Trophoblast cell (in vitro differentiated cells and primary cell): ENCODE measurements around the gene TMEM266.

Experiments used
- DNase-seq, 2 donors: peaks; one replicate each; pipeline ENCODE4 v3.0.0-alpha.2; 2016
- H2AFZ ChIP-seq: 2 replicates; pipeline ENCODE4 v1.6.1; 2013; ENCODE audit warnings: low read length, moderate library complexity, mild to moderate bottlenecking; ENCODE audit not compliant: insufficient read depth, poor library complexity
- H2AK5ac ChIP-seq: 2 replicates; pipeline ENCODE4 v1.6.1; 2013; ENCODE audit warnings: mild to moderate bottlenecking, low read length
- H2BK120ac ChIP-seq: 2 replicates; pipeline ENCODE4 v1.6.1; 2013; ENCODE audit warnings: low read length, mild to moderate bottlenecking, moderate library complexity; ENCODE audit not compliant: insufficient read depth, poor library complexity
- H2BK12ac ChIP-seq: 2 replicates; pipeline ENCODE4 v1.6.1; 2013; ENCODE audit warnings: mild to moderate bottlenecking, low read length, moderate library complexity
- H2BK5ac ChIP-seq: 2 replicates; pipeline ENCODE4 v1.6.1; 2013; ENCODE audit warnings: low read length, low read depth, moderate library complexity, mild to moderate bottlenecking; ENCODE audit not compliant: poor library complexity
- H3K14ac ChIP-seq: 2 replicates; pipeline ENCODE4 v1.6.1; 2013; ENCODE audit warnings: mild to moderate bottlenecking, low read length
- H3K18ac ChIP-seq: 2 replicates; pipeline ENCODE4 v1.6.1; 2013; ENCODE audit warnings: mild to moderate bottlenecking, low read length
- H3K23ac ChIP-seq: 2 replicates; pipeline ENCODE4 v1.6.1; 2013; ENCODE audit warnings: low read length
- H3K27ac ChIP-seq: 2 replicates; pipeline ENCODE4 v1.5.1; 2013; ENCODE audit warnings: low read depth, mild to moderate bottlenecking, inconsistent platforms, low read length, moderate library complexity
- H3K27me3 ChIP-seq: 2 replicates; pipeline ENCODE4 v1.6.1; 2013; ENCODE audit warnings: inconsistent platforms, mild to moderate bottlenecking, low read length, moderate library complexity; ENCODE audit not compliant: insufficient read depth
- H3K36me3 ChIP-seq, 2 experiments: 1 replicate in 1 of 2; 2 replicates in 1 of 2; pipeline ENCODE4 v1.6.1; 2013; ENCODE audit warnings: low read length in 2 of 2, mild to moderate bottlenecking in 2 of 2, moderate library complexity in 1 of 2; ENCODE audit not compliant: insufficient read depth in 2 of 2, control insufficient read depth in 1 of 2
- H3K4ac ChIP-seq: 2 replicates; pipeline ENCODE4 v1.6.1; 2013; ENCODE audit warnings: low read depth, mild to moderate bottlenecking, low read length, moderate library complexity
- H3K4me1 ChIP-seq, 2 experiments: 1 replicate in 1 of 2; 2 replicates in 1 of 2; pipeline ENCODE4 v1.6.1; 2013; ENCODE audit warnings: low read length in 2 of 2, mild to moderate bottlenecking in 2 of 2, moderate library complexity in 1 of 2; ENCODE audit not compliant: insufficient read depth in 2 of 2, control insufficient read depth in 1 of 2
- H3K4me2 ChIP-seq: 2 replicates; pipeline ENCODE4 v1.6.1; 2013; ENCODE audit warnings: inconsistent platforms, mild to moderate bottlenecking, low read length, moderate library complexity
- H3K4me3 ChIP-seq: 2 replicates; pipeline ENCODE4 v1.5.1; 2013; ENCODE audit warnings: mild to moderate bottlenecking, low read depth, low read length, inconsistent platforms
- H3K79me1 ChIP-seq: one replicate; pipeline ENCODE4 v1.6.1; 2013; ENCODE audit warnings: low read length
- H3K79me2 ChIP-seq: 2 replicates; pipeline ENCODE4 v1.6.1; 2013; ENCODE audit warnings: low read length, mild to moderate bottlenecking; ENCODE audit not compliant: control insufficient read depth, insufficient read depth, poor library complexity
- H3K9ac ChIP-seq: 2 replicates; pipeline ENCODE4 v1.6.1; 2013; ENCODE audit warnings: mild to moderate bottlenecking, low read length
- H3K9me3 ChIP-seq: 2 replicates; pipeline ENCODE4 v1.6.1; 2013; ENCODE audit warnings: low read depth, mild to moderate bottlenecking, control low read depth, inconsistent platforms, low read length; ENCODE audit not compliant: insufficient read depth
- H4K12ac ChIP-seq: 2 replicates; pipeline ENCODE4 v1.6.1; 2013; ENCODE audit warnings: low read depth, mild to moderate bottlenecking, low read length, moderate library complexity
- H4K8ac ChIP-seq: 2 replicates; pipeline ENCODE4 v1.6.1; 2013; ENCODE audit warnings: low read depth, mild to moderate bottlenecking, low read length, moderate library complexity
- H4K91ac ChIP-seq: one replicate; pipeline ENCODE4 v1.6.1; 2013; ENCODE audit warnings: low read depth, mild to moderate bottlenecking, low read length, moderate library complexity
- WGBS: extraction: QIAGEN DNeasy Blood & Tissue Kit; methylation state at CpG from one replicate; pipeline ENCODE4 v1.1.7; 2013; ENCODE audit warnings: missing lambda C conversion rate; ENCODE audit not compliant: insufficient read length, insufficient coverage; ENCODE audit errors: extremely low coverage; 5-methylcytosine and 5-hydroxymethylcytosine counted together

The TMEM266 gene

GRCh38 chr15:76099388-76099787 lies 39.6 kb downstream of the TMEM266 start:
- no peak for DNase-seq
- Histone ChIP-seq H3K4ac (no peak overlapping the region), H3K14ac (no peak overlapping the region), H3K27ac (no peak overlapping the region), H2AK5ac (no peak overlapping the region), H4K12ac (no peak overlapping the region), H3K4me1 (no peaks in the 10 kb centered on the region), H3K79me1 (no peaks in the 10 kb centered on the region), H3K79me2 (no peaks in the 10 kb centered on the region), H3K4me2 (no peak overlapping the region), H3K36me3 (no peaks in the 10 kb centered on the region), H2AFZ (no peak overlapping the region), H2BK120ac (no peak overlapping the region), H3K18ac (no peak overlapping the region), H4K8ac (no peak overlapping the region), H3K27me3 (no peaks in the 10 kb centered on the region), H4K91ac (no peak overlapping the region), H3K4me3 (no peak overlapping the region), H2BK5ac (no peak overlapping the region), H3K23ac (no peak overlapping the region), H3K9me3 (peaks cover 1% of the 10 kb centered on the region), H2BK12ac (no peak overlapping the region), H3K9ac (no peak overlapping the region)
- no CpG with 5 or more reads among the region's 8 CpGs for WGBS

- Histone ChIP-seq H3K23ac (no peak overlapping the region), H3K79me1 (no peaks in the 10 kb centered on the region), H3K36me3 (no peaks in the 10 kb centered on the region), H4K8ac (no peak overlapping the region), H4K91ac (no peak overlapping the region), H3K18ac (no peak overlapping the region), H4K12ac (no peak overlapping the region), H3K4me1 (no peaks in the 10 kb centered on the region), H3K9me3 (peaks cover 1% of the 10 kb centered on the region), H3K4me3 (no peak overlapping the region), H2AK5ac (no peak overlapping the region), H2BK5ac (no peak overlapping the region), H3K9ac (no peak overlapping the region), H2AFZ (no peak overlapping the region), H2BK120ac (no peak overlapping the region), H3K4ac (no peak overlapping the region), H3K79me2 (no peaks in the 10 kb centered on the region), H3K27me3 (no peaks in the 10 kb centered on the region), H3K14ac (no peak overlapping the region), H3K27ac (no peak overlapping the region), H3K4me2 (no peak overlapping the region), H2BK12ac (no peak overlapping the region)
- DNase-seq = no peak
- WGBS = no CpG with 5 or more reads among the region's 2 CpGs
Observed at GRCh38 chr15:76100361-76100760, 40.6 kb downstream of the TMEM266 start.

- no peak overlapping the region for H4K12ac ChIP-seq
- no peak overlapping the region for H2BK12ac ChIP-seq
- DNase-seq = no peak
- no peaks in the 10 kb centered on the region for H3K4me1 ChIP-seq
- no peak overlapping the region for H3K4me3 ChIP-seq
- no peak overlapping the region for H3K23ac ChIP-seq
- no peak overlapping the region for H2BK120ac ChIP-seq
- no peak overlapping the region for H3K4ac ChIP-seq
- no peaks in the 10 kb centered on the region for H3K79me1 ChIP-seq
- no peak overlapping the region for H4K8ac ChIP-seq
- H2AK5ac ChIP-seq = no peak overlapping the region
- H3K18ac ChIP-seq = no peak overlapping the region
- no peak overlapping the region for H4K91ac ChIP-seq
- H3K27ac ChIP-seq = no peak overlapping the region
- H3K79me2 ChIP-seq = no peaks in the 10 kb centered on the region
- H3K14ac ChIP-seq = no peak overlapping the region
- H2AFZ ChIP-seq = no peak overlapping the region
- no peak overlapping the region for H3K9ac ChIP-seq
- H3K27me3 ChIP-seq = no peaks in the 10 kb centered on the region
- H3K9me3 ChIP-seq = peaks cover 1% of the 10 kb centered on the region
- WGBS = no CpG with 5 or more reads among the region's 5 CpGs
- H2BK5ac ChIP-seq = no peak overlapping the region
- H3K36me3 ChIP-seq = no peaks in the 10 kb centered on the region
- no peak overlapping the region for H3K4me2 ChIP-seq
Observed at GRCh38 chr15:76101655-76102054, 41.9 kb downstream of the TMEM266 start.

DNA sequence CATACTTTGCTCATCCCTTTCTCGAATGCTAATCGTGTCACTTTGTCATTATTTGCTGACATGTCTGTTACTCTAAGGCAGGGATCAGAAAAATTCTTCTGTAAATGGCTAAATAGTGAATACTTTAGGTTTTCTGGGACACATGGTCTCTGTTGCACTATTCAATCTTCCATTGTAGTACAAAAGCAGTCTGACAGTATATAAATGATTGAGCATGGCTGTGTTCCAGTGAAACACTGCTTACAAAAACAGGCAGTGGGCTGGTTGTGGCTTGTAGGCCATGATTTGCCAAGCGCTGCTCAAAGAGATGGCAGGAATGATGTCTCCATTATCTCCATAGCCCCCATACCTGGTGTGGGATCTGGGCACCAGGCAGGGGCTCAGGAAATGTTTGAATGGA lies 45.6 kb downstream of the TMEM266 start:
- H3K79me1 ChIP-seq = no peaks in the 10 kb centered on the region
- no peak overlapping the region for H3K4ac ChIP-seq
- no peak overlapping the region for H2BK12ac ChIP-seq
- no peaks in the 10 kb centered on the region for H3K36me3 ChIP-seq
- H3K27ac ChIP-seq = no peak overlapping the region
- H4K12ac ChIP-seq = no peak overlapping the region
- no peak overlapping the region for H4K8ac ChIP-seq
- WGBS = no CpG with 5 or more reads among the region's 3 CpGs
- no peaks in the 10 kb centered on the region for H3K79me2 ChIP-seq
- no peaks in the 10 kb centered on the region for H3K27me3 ChIP-seq
- no peak overlapping the region for H2BK120ac ChIP-seq
- H3K4me1 ChIP-seq = no peaks in the 10 kb centered on the region
- H3K9me3 ChIP-seq = no peaks in the 10 kb centered on the region
- no peak overlapping the region for H3K14ac ChIP-seq
- H3K18ac ChIP-seq = no peak overlapping the region
- no peak overlapping the region for H3K9ac ChIP-seq
- DNase-seq = no peak
- no peak overlapping the region for H3K4me3 ChIP-seq
- no peak overlapping the region for H2AK5ac ChIP-seq
- H2BK5ac ChIP-seq = no peak overlapping the region
- H2AFZ ChIP-seq = no peak overlapping the region
- H4K91ac ChIP-seq = no peak overlapping the region
- no peak overlapping the region for H3K23ac ChIP-seq
- no peak overlapping the region for H3K4me2 ChIP-seq
